GM10847 (cell line): ENCODE results near the gene AEBP2.

Experiments used
- POLR2A ChIP-seq: IDR thresholded peaks from 2 replicates; pipeline ENCODE4 v1.6.1; 2011; ENCODE audit not compliant: insufficient read length; ENCODE audit errors: extremely low read depth

Gene AEBP2

GRCh38 chr12:19440916-19441315, 1.6 kb downstream of the AEBP2 start:
- no peak for TF ChIP-seq POLR2A

- no peak for TF ChIP-seq POLR2A
Observed at GRCh38 chr12:19443585-19443984, 4.3 kb downstream of the AEBP2 start.

GRCh38 chr12:19444097-19444496, 4.8 kb downstream of the AEBP2 start:
- no peak for TF ChIP-seq POLR2A

GRCh38 chr12:19447386-19447785, 8.1 kb downstream of the AEBP2 start:
- TF ChIP-seq POLR2A = no peak

- TF ChIP-seq POLR2A = no peak
Observed at GRCh38 chr12:19449814-19450213, 10.5 kb downstream of the AEBP2 start.

GRCh38 chr12:19450362-19450761, 11.1 kb downstream of the AEBP2 start:
- no peak for TF ChIP-seq POLR2A

GRCh38 chr12:19451196-19451595, 11.9 kb downstream of the AEBP2 start:
- TF ChIP-seq POLR2A = no peak

GRCh38 chr12:19453961-19454360, 14.7 kb downstream of the AEBP2 start:
- TF ChIP-seq POLR2A = no peak

- TF ChIP-seq POLR2A = no peak
Observed at GRCh38 chr12:19454837-19455236, 15.5 kb downstream of the AEBP2 start.

GRCh38 chr12:19456176-19456575, 16.9 kb downstream of the AEBP2 start:
- TF ChIP-seq POLR2A = no peak

GRCh38 chr12:19457561-19457960, 18.3 kb downstream of the AEBP2 start:
- TF ChIP-seq POLR2A = no peak

- no peak for TF ChIP-seq POLR2A
Observed at GRCh38 chr12:19458733-19459132, 19.4 kb downstream of the AEBP2 start.

- TF ChIP-seq POLR2A = no peak
Observed at GRCh38 chr12:19461999-19462398, 22.7 kb downstream of the AEBP2 start.

- TF ChIP-seq POLR2A = no peak
Observed at GRCh38 chr12:19462406-19462805, 23.1 kb downstream of the AEBP2 start.

GRCh38 chr12:19464192-19464580, 24.9 kb downstream of the AEBP2 start:
- no peak for TF ChIP-seq POLR2A

GRCh38 chr12:19465711-19466110, 26.4 kb downstream of the AEBP2 start:
- TF ChIP-seq POLR2A = no peak

GRCh38 chr12:19474147-19474546, 34.9 kb downstream of the AEBP2 start:
- no peak for TF ChIP-seq POLR2A

GRCh38 chr12:19477071-19477470, 37.8 kb downstream of the AEBP2 start:
- TF ChIP-seq POLR2A = no peak
